Activated T-cell treated with anti-CD3 and anti-CD28 coated beads, Interleukin-2, amount 50 U/mL, for 48 hours (primary cell): ENCODE data around the gene CBY3.
"Not testable (repeated sequence)": the region's sequence is repeated elsewhere in the genome, so short reads cannot be mapped to it uniquely, and the experiment has no call there.

Experiments used
- DNase-seq, 2 experiments: peaks; one replicate each; pipeline ENCODE4 v3.0.0-alpha.2; 2020

CBY3 gene

GRCh38 chr5:179668391-179668790 is 12.4 kb downstream of the CBY3 start:
- peak; percentile 58 to 67 for DNase-seq

DNA sequence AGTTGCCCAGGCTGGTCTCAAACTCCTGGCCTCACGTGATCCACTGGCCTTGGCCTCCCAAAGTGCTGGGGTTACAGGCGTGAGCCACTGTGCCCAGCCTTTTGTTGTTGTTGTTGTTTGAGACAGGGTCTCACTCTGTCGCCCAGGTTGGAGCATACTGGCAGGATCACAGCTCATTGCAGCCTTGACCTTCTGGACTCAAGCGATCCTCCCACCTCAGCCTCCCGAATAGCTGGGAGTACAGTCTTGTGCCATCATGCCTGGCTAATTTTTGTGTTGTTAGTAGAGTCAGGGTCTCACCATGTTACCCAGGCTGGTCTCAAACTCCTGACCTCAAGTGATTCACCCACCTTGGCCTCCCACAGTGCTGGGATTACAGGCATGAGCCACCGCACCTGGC is 19.2 kb downstream of the CBY3 start:
- not testable (repeated sequence) for DNase-seq

DNA sequence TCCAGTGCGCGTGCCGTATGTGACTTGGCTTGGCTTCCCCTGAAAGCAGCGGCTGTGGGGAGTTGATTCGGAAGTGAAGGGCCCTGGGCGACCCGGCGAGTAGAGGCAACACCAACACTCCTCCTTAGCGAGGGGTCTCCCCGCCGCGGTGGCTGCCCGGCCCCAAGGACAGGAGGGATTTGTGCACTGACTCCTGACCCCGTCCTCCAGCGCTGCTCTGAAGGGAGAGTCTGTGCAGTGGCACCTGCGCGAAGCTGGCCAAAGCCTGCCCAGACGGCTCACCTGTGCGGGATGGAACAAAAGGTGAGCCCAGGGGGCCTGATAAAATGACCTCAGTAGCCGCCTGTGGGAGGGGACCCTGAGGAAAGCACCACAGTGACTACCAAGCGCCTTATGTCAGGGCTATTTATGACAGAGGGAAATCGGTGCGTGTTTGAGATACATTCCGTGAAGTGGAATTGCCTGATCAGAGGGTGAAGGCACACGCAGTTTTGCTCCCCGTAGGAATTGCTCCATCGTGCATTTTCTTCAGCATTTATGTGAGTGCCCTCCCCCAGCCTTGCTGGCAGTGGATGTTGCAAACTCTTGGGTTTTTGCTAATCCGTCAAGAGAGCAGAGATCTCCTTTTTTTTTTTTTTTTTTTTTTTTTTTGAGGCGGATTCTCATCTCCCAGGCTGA is 22.5 kb downstream of the CBY3 start:
- peak; percentile 35 to 38 for DNase-seq

- not testable (repeated sequence) for DNase-seq
These were observed 23.3 kb downstream of the CBY3 start for GRCh38 chr5:179657302-179658178.

- DNase-seq, result not testable (repeated sequence)
These were observed 27.7 kb downstream of the CBY3 start for GRCh38 chr5:179653135-179653534.

DNA sequence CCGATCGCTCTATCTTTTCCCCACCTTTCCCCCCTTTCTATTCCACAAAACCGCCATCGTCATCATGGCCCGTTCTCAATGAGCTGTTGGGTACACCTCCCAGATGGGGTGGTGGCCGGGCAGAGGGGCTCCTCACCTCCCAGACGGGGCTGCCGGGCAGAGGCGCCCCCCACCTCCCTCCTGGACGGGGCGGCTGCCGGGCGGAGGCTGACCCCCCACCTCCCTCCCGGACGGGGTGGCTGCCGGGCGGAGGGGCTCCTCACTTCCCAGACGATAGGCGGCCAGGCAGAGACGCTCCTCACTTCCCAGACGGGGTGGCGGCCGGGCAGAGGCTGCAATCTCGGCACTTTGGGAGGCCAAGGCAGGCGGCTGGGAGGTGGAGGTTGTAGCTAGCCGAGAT is 30.6 kb downstream of the CBY3 start:
- DNase-seq, result not testable (repeated sequence)

- DNase-seq, result not testable (repeated sequence)
These were observed 31.6 kb downstream of the CBY3 start for GRCh38 chr5:179649166-179649703.

- no peak for DNase-seq
These were observed 32.4 kb downstream of the CBY3 start for GRCh38 chr5:179648410-179648809.

DNA sequence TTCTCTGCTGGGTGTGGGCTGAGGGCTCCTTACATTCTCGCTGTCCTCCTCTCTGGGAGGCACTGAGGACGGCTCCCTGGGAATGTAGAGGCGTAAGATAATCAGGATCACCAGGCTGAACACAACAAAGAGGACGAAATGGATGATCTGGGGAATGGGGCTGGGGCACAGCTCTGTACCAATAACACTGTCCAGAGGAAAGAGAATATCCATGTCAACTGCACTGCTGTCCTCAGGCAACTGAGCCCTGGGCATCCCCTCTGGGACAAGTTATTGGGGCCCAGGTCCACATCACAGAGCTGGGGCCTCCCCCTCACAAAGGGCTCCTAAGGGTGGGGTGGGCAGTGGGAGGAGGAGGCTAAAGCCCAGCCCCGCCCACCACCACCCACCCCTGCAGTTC is 36.1 kb downstream of the CBY3 start:
- DNase-seq, result not testable (repeated sequence)

- not testable (repeated sequence) for DNase-seq
These were observed 37.5 kb downstream of the CBY3 start for GRCh38 chr5:179643141-179643920.

DNA sequence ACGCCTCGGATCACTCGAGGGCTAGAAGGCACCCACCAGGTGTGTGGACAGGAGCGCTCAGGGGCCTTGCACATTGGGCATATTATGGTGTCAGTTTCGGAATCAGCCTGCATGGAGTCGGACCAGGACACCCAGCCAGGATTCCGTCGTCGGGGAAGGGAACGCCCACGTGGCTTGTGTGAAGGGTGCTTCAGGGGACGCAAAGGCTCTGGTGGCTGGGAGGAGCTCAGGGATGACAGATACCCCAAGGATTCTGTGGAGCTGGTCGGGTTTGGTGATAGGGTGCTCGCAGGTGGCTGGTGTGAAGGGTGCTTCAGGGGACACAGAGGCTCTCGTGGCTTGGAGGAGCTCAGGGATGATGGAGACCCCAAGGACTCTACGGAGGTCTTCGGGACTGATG is 38.2 kb downstream of the CBY3 start:
- not testable (repeated sequence) for DNase-seq

- DNase-seq, result not testable (repeated sequence)
These were observed 39.1 kb downstream of the CBY3 start for GRCh38 chr5:179641745-179642144.

- DNase-seq, result not testable (repeated sequence)
These were observed 41.5 kb downstream of the CBY3 start for GRCh38 chr5:179639296-179639695.

DNA sequence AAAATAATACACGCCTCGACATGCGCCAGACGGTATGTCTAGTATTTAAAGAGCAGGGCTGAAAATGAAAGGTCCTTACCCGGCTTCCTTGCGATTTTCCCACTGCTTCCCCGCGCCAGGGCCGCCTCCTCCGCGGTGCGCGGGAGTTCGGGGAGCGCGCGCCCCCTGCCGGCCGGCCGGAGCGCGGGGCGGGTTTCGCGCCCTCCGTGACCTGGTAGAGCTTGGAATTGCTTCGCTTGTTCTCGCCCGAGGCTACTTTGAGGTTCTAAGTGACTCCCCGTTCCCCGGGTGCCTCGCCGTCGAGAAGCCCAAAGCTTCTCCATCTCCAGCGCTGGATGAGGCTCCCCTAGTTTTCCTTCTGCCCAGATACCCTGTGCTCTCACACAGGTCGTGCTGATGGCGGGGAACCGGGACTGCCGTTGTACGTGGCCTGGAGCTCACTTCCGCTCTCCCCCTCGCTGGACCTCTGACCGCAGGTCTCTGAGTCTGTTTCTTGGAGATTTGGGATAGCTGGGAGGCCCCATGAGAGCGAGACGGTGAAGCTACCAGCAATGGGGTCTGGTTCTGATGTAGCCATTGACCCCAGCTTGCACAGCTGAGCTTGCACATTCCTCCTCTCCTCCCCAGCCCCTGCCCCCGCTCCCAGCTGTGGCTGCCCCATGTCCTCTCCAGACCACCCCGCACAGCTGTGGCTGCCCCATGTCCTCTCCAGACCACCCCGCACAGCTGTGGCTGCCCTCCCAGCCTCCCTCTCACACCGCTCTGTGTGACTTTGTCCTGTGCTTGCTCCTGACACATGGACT is 46.3 kb downstream of the CBY3 start:
- peak; percentile 50 to 54 for DNase-seq

GRCh38 chr5:179633501-179634369 is 47.1 kb downstream of the CBY3 start:
- DNase-seq, result not testable (repeated sequence)
